Measurements from ENCODE around the gene KLF11. TPM values are rescaled to one million over a fixed set of nuclear protein-coding genes. Genes with fewer than 3 reads are reported as not detected.

KLF11 gene
- total RNA-seq, 2 experiments from 2014 or later = 26.7 to 29.6 TPM

GRCh38 chr2:10022445-10022844, 20.9 kb upstream of the KLF11 start:
- peaks cover 2% of the 10 kb centered on the region for H3K4me1 Mint-ChIP-seq (ENCODE audit: low read depth)

DNA sequence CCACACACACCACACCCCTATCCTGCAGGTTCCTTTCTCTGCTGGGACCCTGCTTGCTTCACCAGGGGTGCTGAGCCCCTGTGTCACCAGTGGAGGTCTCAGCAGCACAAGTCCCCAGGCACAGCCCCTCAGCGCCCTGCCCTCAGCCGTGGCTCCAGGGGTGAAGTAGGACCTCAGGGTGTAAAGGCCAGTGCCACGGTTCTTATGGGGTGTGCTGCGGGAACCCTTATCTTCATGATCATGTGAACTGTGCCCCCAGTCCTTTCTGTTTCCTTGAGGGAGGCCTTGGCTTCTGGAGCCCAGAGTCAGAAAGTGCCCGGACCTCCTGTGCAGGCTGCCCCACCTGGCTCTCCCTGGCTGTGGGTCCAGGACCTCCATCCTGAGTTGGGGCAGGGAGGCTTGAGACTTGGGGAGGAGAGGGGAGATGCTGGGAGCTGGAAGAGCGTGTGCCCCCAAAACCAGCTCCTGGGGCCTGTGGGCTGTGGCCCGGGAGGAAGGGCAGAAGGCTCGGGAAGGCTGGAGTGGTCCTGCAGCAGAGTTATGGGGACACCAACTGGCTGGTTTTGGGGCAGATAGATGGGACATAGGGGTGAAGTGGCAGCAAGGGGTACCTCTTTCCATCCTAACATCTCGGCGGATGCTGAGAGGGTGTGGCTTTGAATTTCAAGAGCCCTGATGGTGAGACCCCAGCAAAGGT, 20.2 kb upstream of the KLF11 start:
- Mint-ChIP-seq H3K4me3 (no peak overlapping the region), H3K9me3 (peaks cover 1% of the 10 kb centered on the region), H3K4me1 (ENCODE audit: low read depth) (peaks cover 5% of the 10 kb centered on the region), H3K36me3 (ENCODE audit: low read depth) (no peaks in the 10 kb centered on the region), H3K27ac (no peak overlapping the region), H3K27me3 (peaks cover 9% of the 10 kb centered on the region)
- intact Hi-C loops (cut with DNase I, micrococcal nuclease) = no loop called here
- ChIA-PET CTCF (no interaction called here), POLR2A (no interaction called here)
- peaks cover under 1% of the 10 kb centered on the region for H3K4me1 ChIP-seq (ENCODE audit: insufficient read depth, low read length)
- no peaks in the 10 kb centered on the region for H3K36me3 ChIP-seq (ENCODE audit: insufficient read depth, low read length)
- no peak overlapping the region for H3K27ac ChIP-seq (ENCODE audit: low read depth in 1 of 2, low read length in 2 of 2)
- no peaks in the 10 kb centered on the region for H3K27me3 ChIP-seq (ENCODE audit: control insufficient read depth in 1 of 2, insufficient read depth in 2 of 2, low read length in 2 of 2)
- DNase-seq = no peak
- no peak overlapping the region for H3K4me3 ChIP-seq (ENCODE audit: low read length)
- no peak for TF ChIP-seq CTCF (IDR thresholded peaks at IDR 0.05)
- H3K9me3 ChIP-seq (ENCODE audit: control insufficient read depth in 1 of 2, insufficient read depth in 1 of 2, low read length in 2 of 2) = no peaks in the 10 kb centered on the region
- ATAC-seq (ENCODE audit: poor library complexity) = no peak

More at GRCh38 chr2:10022445-10022844, 20.9 kb upstream of the KLF11 start:
- peaks cover 0 to 4% of the 10 kb centered on the region in 2 experiments for H3K9me3 ChIP-seq (ENCODE audit: control insufficient read depth in 1 of 2, insufficient read depth in 1 of 2, low read length in 2 of 2)
- Mint-ChIP-seq H3K27me3 (peaks cover 10% of the 10 kb centered on the region), H3K36me3 (ENCODE audit: low read depth) (no peaks in the 10 kb centered on the region), H3K4me3 (no peak overlapping the region), H3K27ac (no peak overlapping the region), H3K9me3 (peaks cover 3% of the 10 kb centered on the region)
- H3K4me1 ChIP-seq (ENCODE audit: insufficient read depth, low read length) = no peaks in the 10 kb centered on the region
- no peaks in the 10 kb centered on the region for H3K27me3 ChIP-seq (ENCODE audit: control insufficient read depth in 1 of 2, insufficient read depth in 2 of 2, low read length in 2 of 2)
- ATAC-seq (ENCODE audit: poor library complexity) (no peak), DNase-seq (no peak)
- H3K27ac ChIP-seq (ENCODE audit: low read depth in 1 of 2, low read length in 2 of 2) = no peak overlapping the region
- H3K36me3 ChIP-seq (ENCODE audit: insufficient read depth, low read length) = no peaks in the 10 kb centered on the region
- no peak for TF ChIP-seq CTCF (IDR thresholded peaks at IDR 0.05)
- intact Hi-C loops (cut with DNase I, micrococcal nuclease) = no loop called here
- CTCF ChIA-PET = no interaction called here
- H3K4me3 ChIP-seq (ENCODE audit: low read length) = no peak overlapping the region
- POLR2A ChIA-PET = no interaction called here

- no peak for TF ChIP-seq CTCF (IDR thresholded peaks at IDR 0.05)
- H3K27ac ChIP-seq (ENCODE audit: low read depth in 1 of 2, low read length in 2 of 2) = no peak overlapping the region
- ATAC-seq (ENCODE audit: poor library complexity) (no peak), DNase-seq (no peak)
- intact Hi-C loops (cut with DNase I, micrococcal nuclease) = no loop called here
- Mint-ChIP-seq H3K9me3 (no peaks in the 10 kb centered on the region), H3K4me3 (no peak overlapping the region), H3K36me3 (ENCODE audit: low read depth) (no peaks in the 10 kb centered on the region), H3K27ac (no peak overlapping the region), H3K4me1 (ENCODE audit: low read depth) (peaks cover 18% of the 10 kb centered on the region), H3K27me3 (no peaks in the 10 kb centered on the region)
- ChIA-PET CTCF (no interaction called here), POLR2A (no interaction called here)
- no peak overlapping the region for H3K4me3 ChIP-seq (ENCODE audit: low read length)
- H3K9me3 ChIP-seq (ENCODE audit: control insufficient read depth in 1 of 2, insufficient read depth in 1 of 2, low read length in 2 of 2) = no peaks in the 10 kb centered on the region
- no peaks in the 10 kb centered on the region for H3K36me3 ChIP-seq (ENCODE audit: insufficient read depth, low read length)
- no peaks in the 10 kb centered on the region for H3K27me3 ChIP-seq (ENCODE audit: control insufficient read depth in 1 of 2, insufficient read depth in 2 of 2, low read length in 2 of 2)
- peaks cover 23% of the 10 kb centered on the region for H3K4me1 ChIP-seq (ENCODE audit: insufficient read depth, low read length)
Measured at GRCh38 chr2:10026940-10027569, 16.3 kb upstream of the KLF11 start.

All from CD4-positive, alpha-beta T cell (primary cell).